ENCODE measurements around the gene HYDIN.

- TF ChIP-seq CTCF (IDR thresholded peaks at IDR 0.05): no peak
- no peak for TF ChIP-seq POLR2AphosphoS5 (IDR thresholded peaks at IDR 0.05)
Measured at GRCh38 chr16:71226229-71227141, 4.0 kb downstream of the HYDIN start.

Measured in sigmoid colon (tissue), 4 donors.